ENCODE results near the gene PPP1R10.

GRCh38 chr6:30664994-30665767, 48.1 kb upstream of the PPP1R10 start:
- no peak for TF ChIP-seq POLR2A (IDR thresholded peaks at IDR 0.05; ENCODE audit: low read depth, low read length)
- no peak for TF ChIP-seq POLR2AphosphoS5 (IDR thresholded peaks at IDR 0.05; ENCODE audit: low read depth, low read length)
